Suprapubic skin (tissue), 4 donors: ENCODE results near the gene TRIP13. TPM values are rescaled to one million over a fixed set of nuclear protein-coding genes. Genes with fewer than 3 reads are reported as not detected.

ENCODE experiments used
- DNase-seq, 2 donors: peaks; one replicate each; pipeline ENCODE4 v3.0.0-alpha.2; 2019; ENCODE audit warnings: low spot score in 2 of 2
- H3K27ac ChIP-seq: fragments of 200-600 bp; sonication (generic); one replicate; pipeline ENCODE4 v1.5.1; 2019
- H3K27me3 ChIP-seq: fragments of 200-600 bp; sonication (generic); one replicate; pipeline ENCODE4 v1.5.1; 2019
- H3K36me3 ChIP-seq: fragments of 200-600 bp; sonication (generic); one replicate; pipeline ENCODE4 v1.5.1; 2019
- H3K4me1 ChIP-seq: fragments of 200-600 bp; sonication (generic); one replicate; pipeline ENCODE4 v1.5.1; 2019
- H3K4me3 ChIP-seq: fragments of 200-600 bp; sonication (generic); one replicate; pipeline ENCODE4 v1.5.1; 2019; ENCODE audit warnings: mild to moderate bottlenecking
- H3K9me3 ChIP-seq: fragments of 200-600 bp; sonication (generic); one replicate; pipeline ENCODE4 v1.5.1; 2019
- CTCF ChIP-seq, 2 donors: fragments of 200-600 bp in 1 of 2; fragments of 450-650 bp in 1 of 2; sonication (generic) in 1 of 2; IDR thresholded peaks; one replicate each; pipeline ENCODE4 v1.5.1; 2016 to 2019; ENCODE audit warnings: antibody characterized with exemption in 2 of 2, mild to moderate bottlenecking in 1 of 2, moderate library complexity in 1 of 2
- EP300 ChIP-seq: sonication (generic); formaldehyde crosslinking; IDR thresholded peaks from one replicate; pipeline ENCODE4 v1.6.1; 2017; ENCODE audit warnings: antibody characterized with exemption
- POLR2A ChIP-seq, 2 donors: fragments of 450-650 bp; IDR thresholded peaks; one replicate each; pipeline ENCODE4 v1.6.1; 2017; ENCODE audit warnings: antibody characterized with exemption in 2 of 2, mild to moderate bottlenecking in 2 of 2, moderate library complexity in 2 of 2
- POLR2AphosphoS5 ChIP-seq, 3 donors: sonication (generic); formaldehyde crosslinking; IDR thresholded peaks; one replicate each; pipeline ENCODE4 v1.6.1; 2017; ENCODE audit warnings: antibody characterized with exemption in 3 of 3
- WGBS: methylation state at CpG from one replicate; pipeline ENCODE4 v1.1.5; 2018; 5-methylcytosine and 5-hydroxymethylcytosine counted together
- total RNA-seq, 4 donors: library from RNA; depleted of rRNA; stranded (reverse); fragments of >200 nt; gene quantifications; one replicate each; pipeline ENCODE4 v1.1.0, GENCODE V29; 2016

TRIP13 gene
- total RNA-seq, 4 donors from 2014 or later = 1.1 to 3.7 (median 1.6) TPM

DNA sequence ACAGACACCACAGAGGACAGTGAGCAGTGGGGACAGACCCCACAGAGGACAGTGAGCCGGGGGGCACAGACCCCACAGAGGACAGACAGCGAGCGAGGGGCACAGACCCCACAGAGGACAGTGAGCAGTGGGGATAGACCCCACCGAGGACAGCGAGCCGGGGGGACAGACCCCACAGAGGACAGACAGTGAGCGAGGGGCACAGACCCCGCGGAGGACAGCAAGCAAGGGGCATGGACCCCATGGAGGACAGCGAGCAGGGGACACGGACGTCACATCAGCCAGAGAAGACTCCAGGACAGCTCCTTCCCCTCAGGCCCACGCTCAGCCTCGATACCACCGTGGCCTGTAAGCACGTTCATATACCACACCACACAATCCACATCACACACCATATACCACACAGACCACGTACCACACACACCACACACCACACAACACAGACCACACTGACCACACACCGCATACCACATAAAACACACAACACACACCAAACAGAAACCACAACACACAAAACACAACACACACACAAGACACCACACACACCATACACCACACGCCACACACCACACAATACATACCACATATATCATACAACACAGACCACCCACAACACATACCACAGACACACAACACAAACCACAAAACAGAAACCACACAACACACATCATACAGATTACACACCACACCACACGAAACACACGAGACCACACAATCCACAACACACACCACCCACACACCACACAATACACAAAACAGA is 36.7 kb upstream of the TRIP13 start:
- H3K36me3 ChIP-seq = peaks cover 14% of the 10 kb centered on the region
- H3K4me1 ChIP-seq = peaks cover 3% of the 10 kb centered on the region
- no peak for TF ChIP-seq EP300
- TF ChIP-seq CTCF (IDR thresholded peaks at IDR 0.05) = no peak
- TF ChIP-seq POLR2A (IDR thresholded peaks at IDR 0.05) = no peak
- no peak for TF ChIP-seq POLR2AphosphoS5 (IDR thresholded peaks at IDR 0.05)
- peaks cover 35% of the 10 kb centered on the region for H3K27me3 ChIP-seq
- H3K4me3 ChIP-seq = no peak overlapping the region
- H3K27ac ChIP-seq = no peak overlapping the region
- DNase-seq = no peak
- 74% methylated on average over 21 of the region's 21 CpGs for WGBS
- H3K9me3 ChIP-seq = no peaks in the 10 kb centered on the region

- no peak overlapping the region for H3K27ac ChIP-seq
- 84% methylated on average over 16 of the region's 16 CpGs for WGBS
- H3K27me3 ChIP-seq = peaks cover 29% of the 10 kb centered on the region
- H3K4me1 ChIP-seq = no peaks in the 10 kb centered on the region
- TF ChIP-seq EP300 (no peak), CTCF (IDR thresholded peaks at IDR 0.05) (no peak), POLR2A (IDR thresholded peaks at IDR 0.05) (no peak), POLR2AphosphoS5 (IDR thresholded peaks at IDR 0.05) (no peak)
- no peak overlapping the region for H3K4me3 ChIP-seq
- DNase-seq = no peak
- H3K9me3 ChIP-seq = no peaks in the 10 kb centered on the region
- peaks cover 15% of the 10 kb centered on the region for H3K36me3 ChIP-seq
Measured at GRCh38 chr5:856531-857425, 35.9 kb upstream of the TRIP13 start.

DNA sequence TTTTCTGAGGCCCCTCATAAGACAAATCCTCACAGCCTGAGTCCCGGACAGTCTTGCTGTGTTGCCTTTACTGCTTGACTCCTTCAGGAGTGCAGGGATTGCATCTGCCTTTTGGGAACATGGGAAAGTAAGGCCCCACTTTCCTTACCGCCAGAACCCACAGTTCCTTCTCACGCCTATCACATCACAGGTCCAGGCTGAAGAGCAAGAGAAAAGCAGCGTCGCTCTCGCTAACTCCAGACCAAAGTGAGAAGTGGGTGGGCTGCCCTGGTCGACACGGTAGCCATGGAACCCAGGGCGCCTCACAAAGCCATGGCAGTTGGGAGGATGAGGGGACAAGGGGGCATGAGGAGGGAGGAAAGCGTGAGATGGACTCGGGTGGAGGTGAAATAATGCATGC is 34.0 kb upstream of the TRIP13 start:
- TF ChIP-seq POLR2A (IDR thresholded peaks at IDR 0.05) = no peak
- no peak for TF ChIP-seq EP300
- no peak for TF ChIP-seq POLR2AphosphoS5 (IDR thresholded peaks at IDR 0.05)
- no peak for TF ChIP-seq CTCF (IDR thresholded peaks at IDR 0.05)
- no peak overlapping the region for H3K27ac ChIP-seq
- whole genome bisulfite sequencing = 84% methylated on average over 11 of the region's 11 CpGs
- no peaks in the 10 kb centered on the region for H3K9me3 ChIP-seq
- H3K4me1 ChIP-seq = no peaks in the 10 kb centered on the region
- peaks cover 35% of the 10 kb centered on the region for H3K36me3 ChIP-seq
- no peak overlapping the region for H3K4me3 ChIP-seq
- peaks cover 15% of the 10 kb centered on the region for H3K27me3 ChIP-seq
- DNase-seq = no peak

DNA sequence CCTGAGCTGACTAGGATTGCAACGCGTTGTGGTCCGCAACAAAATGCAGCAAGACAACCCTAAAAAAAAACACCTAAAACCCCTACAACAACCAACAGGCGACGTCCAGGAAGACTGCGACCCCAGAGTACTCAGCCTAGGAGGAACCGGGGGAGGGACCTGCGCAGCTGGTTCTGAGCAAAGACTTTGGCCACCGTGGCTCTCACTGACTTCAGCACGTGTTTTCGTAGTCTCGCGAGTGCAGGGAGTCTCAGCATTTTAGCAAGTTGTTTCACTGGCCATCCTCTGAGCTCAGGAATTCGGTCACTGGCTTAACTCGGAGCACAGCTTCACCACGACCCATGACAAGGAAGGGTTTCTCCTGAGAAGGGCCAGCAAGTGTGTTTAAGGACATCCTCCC is 33.3 kb upstream of the TRIP13 start:
- Histone ChIP-seq H3K27me3 (peaks cover 9% of the 10 kb centered on the region), H3K27ac (no peak overlapping the region), H3K9me3 (no peaks in the 10 kb centered on the region), H3K4me1 (no peaks in the 10 kb centered on the region), H3K36me3 (peaks cover 41% of the 10 kb centered on the region), H3K4me3 (no peak overlapping the region)
- DNase-seq = no peak
- TF ChIP-seq EP300 = no peak
- no peak for TF ChIP-seq POLR2A (IDR thresholded peaks at IDR 0.05)
- no peak for TF ChIP-seq POLR2AphosphoS5 (IDR thresholded peaks at IDR 0.05)
- no peak for TF ChIP-seq CTCF (IDR thresholded peaks at IDR 0.05)
- 79% methylated on average over 10 of the region's 16 CpGs for WGBS

- Histone ChIP-seq H3K4me1 (no peaks in the 10 kb centered on the region), H3K27me3 (peaks cover 4% of the 10 kb centered on the region), H3K27ac (no peak overlapping the region), H3K9me3 (no peaks in the 10 kb centered on the region), H3K36me3 (peaks cover 46% of the 10 kb centered on the region), H3K4me3 (no peak overlapping the region)
- WGBS = 77% methylated on average over 7 of the region's 16 CpGs
- TF ChIP-seq POLR2AphosphoS5 (IDR thresholded peaks at IDR 0.05) (no peak), POLR2A (IDR thresholded peaks at IDR 0.05) (no peak)
- DNase-seq = no peak
Measured at GRCh38 chr5:859798-860296, 32.8 kb upstream of the TRIP13 start.
